Measurements from ENCODE around the gene WEE2. TPM values are rescaled to one million over a fixed set of nuclear protein-coding genes. Genes with fewer than 3 reads are reported as not detected.

The WEE2 gene
- total and polyA plus RNA-seq, 3 experiments from 2014 or later = not detected

GRCh38 chr7:141668853-141669252 is 39.3 kb upstream of the WEE2 start:
- no peaks in the 10 kb centered on the region for H3K4me1 ChIP-seq (ENCODE audit: insufficient read depth, low read length)
- Mint-ChIP-seq H3K9me3 (no peaks in the 10 kb centered on the region), H3K4me1 (peaks cover 0 to 5% (median 0%) of the 10 kb centered on the region in 3 donors), H3K27ac (peak overlapping the region in 7 of 8 donors; percentile 14 to 87 (median 61)), H3K27me3 (no peaks in the 10 kb centered on the region), H3K36me3 (peaks cover 7 to 71% (median 21%) of the 10 kb centered on the region in 3 donors), H3K4me3 (no peak overlapping the region)
- ChIA-PET POLR2A (no interaction called here), CTCF (interaction anchor here (1.4 kb wide), 1 partner anchor 69 kb away, joined by 3 read pairs; no protein-coding TSS in a partner anchor)
- H3K27me3 ChIP-seq (ENCODE audit: insufficient read depth, low read length, poor library complexity, severe bottlenecking) = no peaks in the 10 kb centered on the region
- DNase-seq = no peak
- H3K4me3 ChIP-seq (ENCODE audit: low read length) = no peak overlapping the region
- no peaks in the 10 kb centered on the region for H3K9me3 ChIP-seq (ENCODE audit: low read length)
- H3K27ac ChIP-seq (ENCODE audit: low read depth, low read length) = no peak overlapping the region
- peaks cover 22% of the 10 kb centered on the region for H3K36me3 ChIP-seq (ENCODE audit: insufficient read depth, low read length)

DNA sequence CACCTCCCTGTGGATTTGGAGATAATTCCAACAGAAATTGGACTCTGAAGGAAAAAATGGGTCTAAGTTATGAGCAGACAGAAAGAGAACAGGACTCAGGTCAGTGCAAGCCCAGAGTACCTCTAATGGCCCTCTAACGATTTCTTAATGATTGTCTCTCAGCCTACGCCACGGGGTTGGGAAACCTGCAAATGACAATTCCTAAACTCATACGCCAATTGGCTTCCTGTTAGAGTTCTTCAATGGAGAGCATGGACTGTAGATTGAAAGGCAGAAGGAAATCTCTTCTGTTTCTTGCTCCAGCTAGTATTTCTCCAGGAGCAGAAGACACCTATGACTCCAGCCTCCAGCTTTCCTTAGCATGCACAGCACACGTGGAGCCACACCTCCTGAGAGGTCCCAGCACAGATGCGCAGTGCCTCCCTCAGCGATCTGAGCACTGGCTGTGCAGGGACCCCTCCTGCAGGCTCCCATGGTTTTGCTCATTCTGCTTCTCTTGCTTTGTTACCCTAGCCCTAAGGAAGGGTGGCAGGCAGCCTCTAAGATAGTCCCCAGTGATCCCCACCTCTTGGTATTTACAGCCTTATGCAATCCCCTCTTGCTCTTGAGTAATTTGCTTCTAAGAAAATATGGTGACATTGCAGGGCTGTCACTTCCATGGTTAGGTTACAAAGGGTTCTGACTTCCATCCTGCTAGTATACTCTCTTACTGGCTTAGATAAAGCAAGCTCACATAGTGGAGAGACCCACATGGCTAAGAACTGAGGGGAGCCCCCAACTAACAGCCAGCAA is 36.3 kb upstream of the WEE2 start:
- Mint-ChIP-seq H3K27me3 (no peaks in the 10 kb centered on the region), H3K4me3 (no peak overlapping the region), H3K4me1 (no peaks in the 10 kb centered on the region), H3K36me3 (peaks cover 0 to 58% (median 16%) of the 10 kb centered on the region in 3 donors), H3K27ac (peak overlapping the region in 3 of 8 donors; percentile 3 to 35 (median 11)), H3K9me3 (no peaks in the 10 kb centered on the region)
- H3K4me3 ChIP-seq (ENCODE audit: low read length) = no peak overlapping the region
- H3K36me3 ChIP-seq (ENCODE audit: insufficient read depth, low read length) = peaks cover 8% of the 10 kb centered on the region
- CTCF ChIA-PET = interaction anchor here (1.4 to 1.9 kb wide), 2 partner anchors 17 to 66 kb away, joined by 3 to 7 read pairs; partner anchors contain the start of gene SSBP1
- DNase-seq = no peak
- no peaks in the 10 kb centered on the region for H3K9me3 ChIP-seq (ENCODE audit: low read length)
- no peaks in the 10 kb centered on the region for H3K27me3 ChIP-seq (ENCODE audit: insufficient read depth, low read length, poor library complexity, severe bottlenecking)
- no peak overlapping the region for H3K27ac ChIP-seq (ENCODE audit: low read depth, low read length)
- POLR2A ChIA-PET = no interaction called here
- no peaks in the 10 kb centered on the region for H3K4me1 ChIP-seq (ENCODE audit: insufficient read depth, low read length)

- H3K9me3 ChIP-seq (ENCODE audit: low read length) = no peaks in the 10 kb centered on the region
- DNase-seq = no peak
- Mint-ChIP-seq H3K27ac (peak overlapping the region in 1 of 8 donors; percentile 17), H3K36me3 (peaks cover 0 to 51% (median 15%) of the 10 kb centered on the region in 3 donors), H3K4me3 (no peak overlapping the region), H3K4me1 (no peaks in the 10 kb centered on the region), H3K9me3 (no peaks in the 10 kb centered on the region), H3K27me3 (no peaks in the 10 kb centered on the region)
- ChIA-PET CTCF (interaction anchor here (1.9 kb wide), 1 partner anchor 64 kb away, joined by 7 read pairs; the partner anchor contains the start of gene SSBP1), POLR2A (interaction anchor here (0.6 kb wide), 1 partner anchor 1539 kb away, joined by 3 read pairs; no protein-coding TSS in a partner anchor)
- H3K27ac ChIP-seq (ENCODE audit: low read depth, low read length) = no peak overlapping the region
- H3K27me3 ChIP-seq (ENCODE audit: insufficient read depth, low read length, poor library complexity, severe bottlenecking) = no peaks in the 10 kb centered on the region
- H3K4me3 ChIP-seq (ENCODE audit: low read length) = no peak overlapping the region
- H3K4me1 ChIP-seq (ENCODE audit: insufficient read depth, low read length) = no peaks in the 10 kb centered on the region
- H3K36me3 ChIP-seq (ENCODE audit: insufficient read depth, low read length) = peaks cover 8% of the 10 kb centered on the region
Observed at GRCh38 chr7:141673346-141673745, 34.8 kb upstream of the WEE2 start.

DNA sequence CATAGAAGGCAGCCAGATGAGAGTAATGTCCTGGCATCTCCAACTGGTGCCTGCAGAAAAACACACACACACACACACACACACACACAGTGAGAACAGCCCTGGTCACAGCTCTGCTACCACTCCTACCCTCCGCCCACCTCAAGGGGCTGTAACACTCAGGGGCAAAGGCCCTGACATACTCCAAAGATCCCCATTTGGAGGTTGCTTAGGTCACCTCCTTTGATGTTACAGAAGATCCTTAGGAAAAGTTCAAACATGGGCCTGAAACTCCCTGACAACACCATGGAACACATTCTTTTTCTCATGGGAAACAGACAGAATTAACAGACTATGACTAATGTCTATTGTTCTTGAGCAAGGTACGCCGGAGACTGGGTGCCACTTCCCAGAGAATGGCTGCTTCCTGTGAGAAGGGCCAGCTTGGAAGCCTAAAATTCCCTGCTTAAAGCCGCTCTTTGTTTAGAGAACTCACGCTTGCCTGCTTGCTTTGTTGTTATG is 33.9 kb upstream of the WEE2 start:
- CTCF ChIA-PET = no interaction called here
- POLR2A ChIA-PET = no interaction called here
- H3K27me3 ChIP-seq (ENCODE audit: insufficient read depth, low read length, poor library complexity, severe bottlenecking) = no peaks in the 10 kb centered on the region
- Mint-ChIP-seq H3K9me3 (no peaks in the 10 kb centered on the region), H3K27me3 (no peaks in the 10 kb centered on the region), H3K4me1 (no peaks in the 10 kb centered on the region), H3K36me3 (peaks cover 0 to 52% (median 15%) of the 10 kb centered on the region in 3 donors), H3K4me3 (no peak overlapping the region), H3K27ac (peak overlapping the region in 3 of 8 donors; percentile 12 to 61 (median 51))
- H3K36me3 ChIP-seq (ENCODE audit: insufficient read depth, low read length) = peaks cover 8% of the 10 kb centered on the region
- DNase-seq = no peak
- H3K4me3 ChIP-seq (ENCODE audit: low read length) = no peak overlapping the region
- no peaks in the 10 kb centered on the region for H3K9me3 ChIP-seq (ENCODE audit: low read length)
- no peaks in the 10 kb centered on the region for H3K4me1 ChIP-seq (ENCODE audit: insufficient read depth, low read length)
- H3K27ac ChIP-seq (ENCODE audit: low read depth, low read length) = no peak overlapping the region

DNA sequence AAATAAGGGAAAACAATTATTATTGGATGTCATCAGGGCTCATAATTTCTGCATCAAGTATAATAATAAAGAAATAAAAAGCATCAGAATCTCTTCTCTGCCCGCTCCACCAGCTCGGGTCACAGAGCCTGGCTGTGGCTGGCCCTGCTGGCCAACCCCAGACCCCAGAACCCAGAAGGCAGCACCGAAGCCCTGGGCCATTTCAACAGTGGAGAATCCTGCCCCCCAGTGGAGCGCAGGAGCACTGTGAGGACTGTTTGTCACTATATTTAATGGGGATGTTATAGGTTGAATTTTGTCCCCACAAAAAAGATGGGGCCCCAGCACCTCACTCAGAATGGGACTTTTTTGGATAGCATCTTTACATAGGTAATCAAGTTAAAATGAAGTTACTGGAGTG is 33.5 kb upstream of the WEE2 start:
- Histone ChIP-seq H3K4me3 (ENCODE audit: low read length) (no peak overlapping the region), H3K9me3 (ENCODE audit: low read length) (no peaks in the 10 kb centered on the region), H3K4me1 (ENCODE audit: insufficient read depth, low read length) (no peaks in the 10 kb centered on the region), H3K27me3 (ENCODE audit: insufficient read depth, low read length, poor library complexity, severe bottlenecking) (no peaks in the 10 kb centered on the region), H3K36me3 (ENCODE audit: insufficient read depth, low read length) (peaks cover 8% of the 10 kb centered on the region), H3K27ac (ENCODE audit: low read depth, low read length) (no peak overlapping the region)
- ChIA-PET POLR2A (no interaction called here), CTCF (no interaction called here)
- Mint-ChIP-seq H3K27me3 (no peaks in the 10 kb centered on the region), H3K9me3 (no peaks in the 10 kb centered on the region), H3K27ac (peak overlapping the region in 2 of 8 donors; percentile 12 to 29), H3K4me1 (no peaks in the 10 kb centered on the region), H3K36me3 (peaks cover 0 to 52% (median 15%) of the 10 kb centered on the region in 3 donors), H3K4me3 (no peak overlapping the region)
- no peak for DNase-seq

GRCh38 chr7:141675436-141676215 is 32.5 kb upstream of the WEE2 start:
- H3K27me3 ChIP-seq (ENCODE audit: insufficient read depth, low read length, poor library complexity, severe bottlenecking) = no peaks in the 10 kb centered on the region
- H3K4me3 ChIP-seq (ENCODE audit: low read length) = no peak overlapping the region
- DNase-seq = no peak
- Mint-ChIP-seq H3K27ac (peak overlapping the region in 2 of 8 donors; percentile 36 to 51), H3K27me3 (no peaks in the 10 kb centered on the region), H3K36me3 (peaks cover 0 to 56% (median 19%) of the 10 kb centered on the region in 3 donors), H3K9me3 (no peaks in the 10 kb centered on the region), H3K4me3 (no peak overlapping the region), H3K4me1 (peaks cover 2 to 4% (median 3%) of the 10 kb centered on the region in 3 donors)
- peaks cover 6% of the 10 kb centered on the region for H3K36me3 ChIP-seq (ENCODE audit: insufficient read depth, low read length)
- no peak overlapping the region for H3K27ac ChIP-seq (ENCODE audit: low read depth, low read length)
- H3K9me3 ChIP-seq (ENCODE audit: low read length) = no peaks in the 10 kb centered on the region
- ChIA-PET CTCF (no interaction called here), POLR2A (no interaction called here)
- H3K4me1 ChIP-seq (ENCODE audit: insufficient read depth, low read length) = no peaks in the 10 kb centered on the region

DNA sequence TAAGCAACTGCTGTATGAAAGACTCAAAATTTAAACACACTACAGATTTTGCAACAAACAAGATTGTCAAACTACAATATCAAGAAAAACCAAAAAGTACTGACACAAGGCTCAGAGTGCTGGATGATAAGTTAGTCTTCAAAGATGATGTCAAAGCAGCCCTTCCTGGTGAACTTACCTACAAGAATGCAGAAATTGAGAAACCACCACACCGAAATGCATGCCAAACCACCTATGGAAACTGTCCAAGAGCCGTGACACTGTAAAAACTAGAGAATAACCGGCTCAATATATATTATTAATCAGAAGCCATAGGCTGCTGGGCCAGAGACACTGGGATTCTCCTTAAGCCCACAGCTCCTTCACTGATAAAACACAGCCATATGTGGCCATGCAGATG is 31.5 kb upstream of the WEE2 start:
- Mint-ChIP-seq H3K4me1 (peaks cover 2 to 4% (median 3%) of the 10 kb centered on the region in 3 donors), H3K36me3 (peaks cover 0 to 60% (median 23%) of the 10 kb centered on the region in 3 donors), H3K27ac (peak overlapping the region in 2 of 8 donors; percentile 22 to 43), H3K4me3 (no peak overlapping the region), H3K27me3 (no peaks in the 10 kb centered on the region), H3K9me3 (no peaks in the 10 kb centered on the region)
- Histone ChIP-seq H3K27ac (ENCODE audit: low read depth, low read length) (no peak overlapping the region), H3K36me3 (ENCODE audit: insufficient read depth, low read length) (peaks cover 4% of the 10 kb centered on the region), H3K4me1 (ENCODE audit: insufficient read depth, low read length) (no peaks in the 10 kb centered on the region), H3K27me3 (ENCODE audit: insufficient read depth, low read length, poor library complexity, severe bottlenecking) (no peaks in the 10 kb centered on the region), H3K9me3 (ENCODE audit: low read length) (no peaks in the 10 kb centered on the region), H3K4me3 (ENCODE audit: low read length) (no peak overlapping the region)
- DNase-seq = no peak
- POLR2A ChIA-PET = no interaction called here
- CTCF ChIA-PET = no interaction called here

GRCh38 chr7:141679014-141679413 is 29.1 kb upstream of the WEE2 start:
- no peaks in the 10 kb centered on the region for H3K9me3 Mint-ChIP-seq
- Histone ChIP-seq H3K27ac (ENCODE audit: low read depth, low read length) (no peak overlapping the region), H3K4me3 (ENCODE audit: low read length) (no peak overlapping the region), H3K9me3 (ENCODE audit: low read length) (no peaks in the 10 kb centered on the region), H3K4me1 (ENCODE audit: insufficient read depth, low read length) (no peaks in the 10 kb centered on the region), H3K27me3 (ENCODE audit: insufficient read depth, low read length, poor library complexity, severe bottlenecking) (no peaks in the 10 kb centered on the region), H3K36me3 (ENCODE audit: insufficient read depth, low read length) (peaks cover 9% of the 10 kb centered on the region)
- H3K36me3 Mint-ChIP-seq = peaks cover 0 to 59% (median 23%) of the 10 kb centered on the region in 3 donors
- ChIA-PET CTCF (no interaction called here), POLR2A (no interaction called here)
- no peak for DNase-seq
- H3K4me1 Mint-ChIP-seq = peaks cover 2 to 4% (median 3%) of the 10 kb centered on the region in 3 donors
- peak overlapping the region in 1 of 8 donors; percentile 15 for H3K27ac Mint-ChIP-seq
- no peaks in the 10 kb centered on the region for H3K27me3 Mint-ChIP-seq
- no peak overlapping the region for H3K4me3 Mint-ChIP-seq

All from CD8-positive, alpha-beta memory T cell (primary cell).